HG03469 (cell line): ENCODE results near the gene FCRLA.
A peak's percentile ranks its signal among the peaks of the same experiment; 100 is the strongest.
"Not testable (repeated sequence)": the region's sequence is repeated elsewhere in the genome, so short reads cannot be mapped to it uniquely, and the experiment has no call there.

ENCODE experiments used
- ATAC-seq: cut with Tn5 transposase; IDR thresholded peaks from one replicate; pipeline ENCODE4 v1.9.1; 2021; ENCODE audit warnings: mild to moderate bottlenecking, moderate library complexity, moderate number of reproducible peaks; ENCODE audit not compliant: unreplicated experiment

FCRLA gene

DNA sequence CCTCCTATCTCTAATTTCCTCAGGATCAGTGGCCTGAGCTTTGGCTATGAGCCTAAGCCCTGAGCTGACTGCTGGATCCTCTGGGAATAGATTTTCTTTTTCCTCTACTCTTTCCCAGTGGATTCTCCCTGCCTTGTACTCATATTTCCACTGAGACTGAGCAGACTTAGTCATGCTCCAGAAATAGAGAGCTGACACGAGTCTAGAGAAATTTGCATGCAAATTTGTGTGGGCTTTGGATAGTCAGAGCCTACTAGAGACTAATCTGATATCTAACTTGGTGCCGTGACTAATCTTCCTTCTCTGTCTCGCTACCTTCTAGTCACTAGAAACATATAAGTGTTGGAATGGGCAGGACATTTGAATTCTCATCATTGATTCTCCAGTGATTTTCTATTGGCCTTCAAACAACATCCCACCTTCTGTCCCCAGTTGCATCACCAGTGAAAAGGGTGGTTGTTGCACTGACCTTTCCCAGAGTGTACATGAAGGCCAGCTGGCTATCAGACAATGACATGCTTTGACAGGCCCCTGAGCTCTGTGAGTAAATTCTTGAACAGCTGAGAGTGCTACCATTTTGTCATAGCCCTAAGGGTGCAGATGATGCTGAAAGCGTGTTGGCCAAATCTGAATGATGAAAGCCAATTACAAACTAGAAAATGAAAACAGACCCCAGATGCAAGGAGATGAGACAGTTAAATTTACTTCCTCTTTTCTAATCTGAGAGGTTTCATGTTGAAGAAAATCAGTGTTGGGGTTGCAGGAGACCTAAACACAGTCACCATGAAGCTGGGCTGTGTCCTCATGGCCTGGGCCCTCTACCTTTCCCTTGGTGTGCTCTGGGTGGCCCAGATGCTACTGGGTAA is at the start of gene FCRLA:
Gene FCRLA (plus strand): TSS at position 748 of the 866 bp plus-strand sequence. CDS start 36 bp downstream, at position 784.
- peak; percentile 49 for ATAC-seq

DNA sequence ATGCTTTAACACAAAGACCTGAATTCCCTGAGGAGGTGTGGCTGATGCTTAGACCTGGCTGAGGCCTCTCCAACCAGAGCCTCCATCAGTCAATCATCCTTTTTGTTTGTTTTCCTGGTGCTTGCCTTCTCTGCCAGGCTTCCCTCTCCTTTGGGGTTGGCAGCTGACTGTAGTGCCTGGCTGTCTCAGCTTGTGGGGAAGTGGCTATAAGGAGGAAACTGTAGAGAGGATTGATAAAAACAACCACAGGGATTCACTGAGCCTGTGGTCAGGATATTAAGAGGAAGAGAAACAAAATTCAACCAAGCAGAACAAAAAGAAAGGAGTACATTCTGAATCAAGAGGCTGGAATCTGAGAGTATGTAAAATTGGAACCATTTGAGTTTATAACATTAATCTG is 48.5 kb upstream of the FCRLA start:
- ATAC-seq, result not testable (repeated sequence)

DNA sequence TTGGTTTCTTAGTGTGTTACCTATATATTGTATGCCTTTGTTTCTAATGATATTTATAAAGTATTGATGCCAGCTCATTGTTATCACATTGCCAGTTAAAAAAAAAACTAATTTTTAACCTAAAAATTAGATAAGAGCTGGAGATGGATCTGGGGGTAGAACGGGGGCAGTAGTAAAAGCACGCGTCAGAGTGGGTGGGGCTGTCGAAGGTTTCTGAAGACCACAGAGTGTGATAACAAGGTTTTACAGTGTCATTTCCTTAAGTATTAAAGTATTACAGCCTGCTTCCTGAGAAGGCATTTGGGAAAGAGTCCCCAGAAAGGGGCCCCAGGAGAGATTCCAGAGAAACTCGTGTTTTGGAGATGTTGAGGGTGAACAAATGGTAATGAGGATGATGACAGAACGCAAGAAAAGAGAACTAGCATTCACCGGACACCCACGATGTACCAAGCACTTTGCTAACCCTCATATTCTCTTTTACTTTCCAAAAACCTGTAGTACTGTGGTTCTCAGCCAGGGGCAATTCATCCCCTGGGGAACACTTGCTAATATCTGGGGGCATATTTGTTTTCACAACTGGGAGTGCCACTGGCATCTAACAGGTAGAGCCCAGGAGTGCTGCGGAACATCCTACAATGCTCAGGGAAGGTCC is 45.2 kb upstream of the FCRLA start:
- not testable (repeated sequence) for ATAC-seq

- ATAC-seq, result peak; percentile 43
These were observed 44.2 kb upstream of the FCRLA start, which contains the start of gene FCGR2B for GRCh38 chr1:161662684-161663339. Gene FCGR2B (plus strand): TSS chr1:161663143. CDS start chr1:161663242, 99 bp downstream.

DNA sequence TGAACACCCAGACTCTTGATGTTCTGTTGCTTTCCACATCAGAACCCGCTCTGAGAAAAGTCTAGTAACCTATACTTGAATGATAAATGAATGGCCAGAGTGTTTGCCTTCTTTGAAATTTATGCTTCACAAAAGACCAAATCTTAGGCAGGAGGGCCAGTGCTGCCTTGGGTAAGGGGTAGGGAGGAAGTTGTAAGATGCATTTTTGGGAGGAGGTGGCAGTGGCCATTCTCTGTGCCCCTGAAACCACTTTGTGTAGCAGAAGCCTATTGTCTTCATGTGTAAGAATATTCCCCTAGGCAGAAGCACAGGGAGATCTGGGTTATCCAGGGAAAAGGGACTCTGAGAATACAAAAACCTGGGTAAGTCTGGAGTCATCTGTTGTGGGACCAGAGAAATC is 43.5 kb upstream of the FCRLA start:
- not testable (repeated sequence) for ATAC-seq

GRCh38 chr1:161664689-161665088 is 42.3 kb upstream of the FCRLA start:
- ATAC-seq, result not testable (repeated sequence)

GRCh38 chr1:161671045-161672020 is 35.7 kb upstream of the FCRLA start:
- not testable (repeated sequence) for ATAC-seq

- not testable (repeated sequence) for ATAC-seq
These were observed 33.6 kb upstream of the FCRLA start for GRCh38 chr1:161673437-161673836.

DNA sequence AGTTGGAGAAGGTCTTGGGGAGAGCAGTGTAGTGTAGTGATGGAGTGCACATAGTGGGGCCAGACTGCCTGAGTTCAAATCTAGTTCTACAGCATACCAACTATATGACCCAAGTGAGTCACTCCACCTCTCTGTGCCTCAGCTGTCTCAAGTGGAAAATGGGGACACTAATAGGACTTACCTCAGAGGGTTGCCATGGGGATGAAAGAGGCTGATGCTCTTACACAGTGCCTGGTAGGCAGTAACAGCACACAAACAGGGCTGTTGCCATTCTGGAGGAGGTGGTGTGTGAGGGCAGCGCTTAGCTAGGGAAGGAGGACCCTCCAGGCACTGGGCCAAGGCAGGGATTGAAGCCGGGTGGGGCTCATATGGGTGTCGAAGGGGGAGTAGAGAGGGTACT is 32.6 kb upstream of the FCRLA start:
- ATAC-seq, result not testable (repeated sequence)

DNA sequence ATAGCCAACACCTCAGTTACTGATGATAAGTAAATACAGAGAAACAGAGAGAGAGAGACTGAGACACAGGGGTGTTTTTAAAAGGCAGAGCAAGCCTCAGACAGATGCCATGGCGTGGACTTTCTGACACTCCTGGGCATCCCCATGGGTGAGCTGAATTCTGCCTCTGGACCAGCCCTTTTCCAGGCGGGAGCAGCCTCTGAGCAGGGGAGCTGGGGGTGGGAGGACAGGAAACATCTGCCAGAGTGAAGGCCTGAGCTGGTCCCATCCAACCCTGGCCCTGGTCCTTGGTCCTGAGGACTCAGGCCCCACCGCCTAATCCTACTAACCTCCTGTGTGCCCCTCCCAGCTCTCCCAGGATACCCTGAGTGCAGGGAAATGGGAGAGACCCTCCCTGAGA is 32.1 kb upstream of the FCRLA start:
- not testable (repeated sequence) for ATAC-seq

DNA sequence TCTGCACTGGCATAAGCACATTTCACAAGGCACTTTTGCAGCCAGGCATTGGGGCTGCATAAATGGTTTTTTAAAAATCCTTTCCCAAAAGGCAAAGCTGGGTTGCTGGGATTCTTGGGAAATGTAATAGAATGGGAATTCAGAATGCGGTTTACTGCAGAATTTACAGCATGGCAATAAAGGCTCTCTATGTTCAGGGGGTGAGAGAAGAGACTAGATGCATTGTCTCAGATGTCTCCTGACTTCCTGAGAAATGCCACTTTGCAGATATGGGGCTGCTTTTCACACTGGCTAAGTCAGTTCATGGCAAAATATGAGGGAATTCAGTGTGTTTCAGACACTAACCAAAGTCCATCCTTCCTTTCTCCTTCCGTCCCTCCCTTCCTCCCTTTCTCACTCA is 30.6 kb upstream of the FCRLA start:
- no peak for ATAC-seq

DNA sequence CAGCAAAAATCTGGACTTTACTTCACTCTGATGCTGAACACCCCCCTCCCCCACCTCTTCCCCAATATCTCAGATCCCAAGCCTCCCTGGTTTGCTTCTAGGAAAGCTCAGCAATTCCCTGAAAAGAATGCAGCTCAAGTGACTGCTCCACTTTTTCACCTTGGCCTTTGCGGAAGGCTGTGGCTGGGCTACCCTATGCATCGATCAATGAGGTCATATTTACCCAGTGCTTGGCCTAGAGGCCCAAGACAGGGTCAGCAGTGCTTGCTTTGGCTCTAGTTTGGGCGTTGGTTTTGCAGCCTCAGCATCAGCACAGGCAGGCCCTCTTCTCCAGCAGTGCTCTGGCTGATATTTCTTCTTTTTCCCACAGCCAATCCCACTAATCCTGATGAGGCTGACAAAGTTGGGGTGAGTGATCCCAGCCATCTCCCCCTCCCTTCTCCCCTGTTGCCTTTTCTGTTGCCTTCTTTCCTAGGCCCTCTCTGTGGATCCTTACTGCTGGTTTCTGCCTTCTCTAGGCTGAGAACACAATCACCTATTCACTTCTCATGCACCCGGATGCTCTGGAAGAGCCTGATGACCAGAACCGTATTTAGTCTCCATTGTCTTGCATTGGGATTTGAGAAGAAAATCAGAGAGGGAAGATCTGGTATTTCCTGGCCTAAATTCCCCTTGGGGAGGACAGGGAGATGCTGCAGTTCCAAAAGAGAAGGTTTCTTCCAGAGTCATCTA is 29.9 kb upstream of the FCRLA start:
- ATAC-seq, result no peak

DNA sequence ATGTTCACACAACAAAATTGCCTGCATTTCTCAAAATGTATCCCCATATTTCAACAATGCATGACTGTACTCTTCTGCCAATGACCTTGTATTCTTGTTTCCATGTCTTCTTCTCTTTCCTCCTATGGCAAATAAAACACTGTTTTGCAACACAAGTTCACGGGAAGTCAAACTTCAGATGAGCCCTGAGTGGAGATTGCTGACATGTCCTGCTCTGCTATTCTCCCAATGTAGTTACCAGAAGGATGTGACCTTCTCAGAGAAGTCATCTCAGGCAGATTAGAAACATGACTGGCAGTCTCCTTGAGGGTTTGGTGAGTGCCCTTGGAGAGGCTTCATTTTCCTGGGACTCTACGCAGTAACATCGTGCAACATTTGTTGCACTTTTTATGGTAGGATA is 28.5 kb upstream of the FCRLA start:
- no peak for ATAC-seq

- no peak for ATAC-seq
These were observed 25.1 kb upstream of the FCRLA start for GRCh38 chr1:161681879-161682278.

GRCh38 chr1:161688946-161689345 is 18.1 kb upstream of the FCRLA start:
- ATAC-seq, result no peak

- ATAC-seq, result no peak
These were observed 15.2 kb upstream of the FCRLA start for GRCh38 chr1:161691846-161692245.

DNA sequence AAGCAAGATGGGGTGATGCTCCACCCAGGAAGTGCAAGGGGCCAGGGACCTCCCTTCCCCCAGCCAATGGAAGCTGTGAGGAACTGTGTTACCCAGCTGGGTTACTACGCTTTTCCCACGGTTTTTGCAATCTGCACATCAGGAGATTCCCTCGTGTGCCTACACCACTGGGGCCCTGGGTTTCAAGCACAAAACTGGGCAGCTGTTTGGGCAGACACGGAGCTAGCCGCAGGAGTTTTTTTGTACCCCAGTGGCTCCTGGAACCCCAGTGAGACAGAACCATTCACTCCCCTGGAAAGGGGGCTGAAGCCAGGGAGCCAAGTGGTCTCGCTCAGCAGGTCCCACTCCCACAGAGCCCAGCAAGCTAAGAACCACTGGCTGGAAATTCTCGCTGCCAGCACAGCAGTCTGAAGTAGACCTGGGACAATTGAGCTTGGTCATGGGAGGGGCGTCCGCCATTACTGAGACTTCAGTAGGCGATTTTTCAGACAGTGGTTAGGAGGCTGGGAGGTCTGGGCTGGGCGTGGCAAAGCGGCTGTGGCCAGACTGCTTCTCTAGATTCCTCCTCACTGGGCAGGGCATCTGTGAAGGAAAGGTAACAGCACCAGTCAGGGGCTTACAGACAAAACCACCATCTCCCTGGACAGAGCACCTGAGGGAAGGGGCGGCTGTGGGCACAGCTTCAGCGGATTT is 13.9 kb upstream of the FCRLA start:
- ATAC-seq, result not testable (repeated sequence)

GRCh38 chr1:161698302-161698701 is 8.7 kb upstream of the FCRLA start:
- ATAC-seq, result not testable (repeated sequence)

GRCh38 chr1:161702250-161702649 is 4.8 kb upstream of the FCRLA start:
- no peak for ATAC-seq
